HEK293T (cell line): Measurements from ENCODE around the gene TLE2.

ENCODE experiments used
- ARNT ChIP-seq: fragments of 450-650 bp; IDR thresholded peaks from 2 replicates; pipeline ENCODE4 v1.6.1; 2017; ENCODE audit warnings: mild to moderate bottlenecking
- CTBP1 ChIP-seq: fragments of 450-650 bp; IDR thresholded peaks from 2 replicates; pipeline ENCODE4 v1.6.1; 2016; ENCODE audit warnings: borderline replicate concordance
- ELF4 ChIP-seq: fragments of 450-650 bp; IDR thresholded peaks from 2 replicates; pipeline ENCODE4 v1.6.1; 2017; ENCODE audit warnings: antibody characterized with exemption
- FOXA1 ChIP-seq: fragments of 450-650 bp; IDR thresholded peaks from 2 replicates; pipeline ENCODE4 v1.6.1; 2016; ENCODE audit warnings: mild to moderate bottlenecking
- FOXK2 ChIP-seq: fragments of 450-650 bp; IDR thresholded peaks from 2 replicates; pipeline ENCODE4 v1.6.1; 2016; ENCODE audit warnings: mild to moderate bottlenecking
- FOXM1 ChIP-seq: fragments of 450-650 bp; IDR thresholded peaks from 2 replicates; pipeline ENCODE4 v1.6.1; 2017; ENCODE audit warnings: mild to moderate bottlenecking, borderline replicate concordance
- HDGF ChIP-seq: fragments of 450-650 bp; IDR thresholded peaks from 2 replicates; pipeline ENCODE4 v1.6.1; 2017; ENCODE audit warnings: antibody characterized with exemption, borderline replicate concordance
- LEF1 ChIP-seq: fragments of 450-650 bp; IDR thresholded peaks from 2 replicates; pipeline ENCODE4 v1.6.1; 2017; ENCODE audit warnings: mild to moderate bottlenecking, borderline replicate concordance
- SP1 ChIP-seq: fragments of 450-650 bp; IDR thresholded peaks from 2 replicates; pipeline ENCODE4 v1.6.1; 2017
- SUZ12 ChIP-seq: fragments of 450-650 bp; IDR thresholded peaks from 2 replicates; pipeline ENCODE4 v1.6.1; 2016; ENCODE audit warnings: mild to moderate bottlenecking
- TARDBP ChIP-seq: fragments of 450-650 bp; IDR thresholded peaks from 2 replicates; pipeline ENCODE4 v1.6.1; 2016

DNA sequence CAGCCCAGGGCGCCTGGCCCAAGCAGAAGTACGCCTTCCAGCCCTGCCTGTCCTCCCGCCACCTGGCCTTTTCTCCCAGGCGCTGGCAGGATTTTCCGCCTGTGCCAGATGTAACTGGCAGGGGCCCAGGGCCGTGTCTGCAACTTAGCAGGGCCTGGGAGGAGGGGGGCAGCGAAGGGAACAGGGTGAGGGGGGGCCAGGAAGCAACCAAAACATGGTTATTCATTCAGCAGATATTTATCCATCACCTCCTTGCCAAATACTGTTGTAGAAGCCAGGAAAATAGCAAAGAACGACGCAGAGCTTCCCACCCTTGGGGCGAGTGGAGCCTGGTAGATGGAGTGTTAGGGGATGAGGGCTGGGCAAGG is 46.1 kb downstream of the TLE2 start:
- TF ChIP-seq LEF1, result no peak
- TF ChIP-seq TARDBP, result no peak
- no peak for TF ChIP-seq ELF4
- no peak for TF ChIP-seq FOXM1
- TF ChIP-seq FOXK2, result no peak
- TF ChIP-seq SUZ12, result no peak
- TF ChIP-seq ARNT, result no peak
- TF ChIP-seq HDGF, result no peak
- no peak for TF ChIP-seq SP1
- no peak for TF ChIP-seq CTBP1
- no peak for TF ChIP-seq FOXA1
